HepG2 (cell line): ENCODE results near the gene ECPAS. TPM values are rescaled to one million over a fixed set of nuclear protein-coding genes. Genes with fewer than 3 reads are reported as not detected.

Source experiments
- CBFB ChIP-seq: sonication (generic); formaldehyde crosslinking; IDR thresholded peaks from 2 replicates; pipeline ENCODE4 v1.4.0; 2020; ENCODE audit warnings: missing genetic modification reagents
- CBX5 ChIP-seq: sonication (generic); formaldehyde crosslinking; IDR thresholded peaks from 2 replicates; pipeline ENCODE4 v1.4.0; 2020; ENCODE audit warnings: missing genetic modification reagents, borderline replicate concordance
- ELK4 ChIP-seq: sonication (generic); formaldehyde crosslinking; IDR thresholded peaks from 2 replicates; pipeline ENCODE4 v1.9.0; 2021; ENCODE audit warnings: missing genetic modification reagents, borderline replicate concordance
- HBP1 ChIP-seq: IDR thresholded peaks from 2 replicates; pipeline ENCODE4 v1.6.1; 2016; ENCODE audit warnings: low read depth, control low read depth
- JARID2 ChIP-seq: sonication (generic); formaldehyde crosslinking; IDR thresholded peaks from 2 replicates; pipeline ENCODE4 v1.8.1; 2023; ENCODE audit warnings: missing genetic modification reagents, inconsistent platforms; ENCODE audit not compliant: insufficient replicate concordance
- KAT8 ChIP-seq: IDR thresholded peaks from 2 replicates; pipeline ENCODE4 v1.6.1; 2016; ENCODE audit warnings: missing genetic modification reagents, missing compliant biosample characterization
- MED8 ChIP-seq: sonication (generic); formaldehyde crosslinking; IDR thresholded peaks from 2 replicates; pipeline ENCODE4 v1.8.1; 2023; ENCODE audit warnings: mild to moderate bottlenecking, missing genetic modification reagents; ENCODE audit not compliant: insufficient replicate concordance
- NCOR1 ChIP-seq: fragments of 200-600 bp; sonication (generic); IDR thresholded peaks from 2 replicates; pipeline ENCODE4 v1.7.0; 2017; ENCODE audit warnings: antibody characterized with exemption, low read length, borderline replicate concordance
- NRL ChIP-seq: sonication (generic); formaldehyde crosslinking; IDR thresholded peaks from 2 replicates; pipeline ENCODE4 v1.5.0; 2020; ENCODE audit warnings: missing genetic modification reagents, mild to moderate bottlenecking, moderate library complexity, borderline replicate concordance
- PCBP1 ChIP-seq: fragments of 200-400 bp; formaldehyde crosslinking; IDR thresholded peaks from 2 replicates; pipeline ENCODE4 v1.6.1; 2017; ENCODE audit warnings: mild to moderate bottlenecking, low read depth, low read length, borderline replicate concordance
- RCOR2 ChIP-seq: IDR thresholded peaks from 2 replicates; pipeline ENCODE4 v1.6.1; 2016; ENCODE audit warnings: missing biosample characterization, missing genetic modification reagents
- RFX3 ChIP-seq: IDR thresholded peaks from 2 replicates; pipeline ENCODE4 v1.6.1; 2016; ENCODE audit warnings: missing biosample characterization, missing genetic modification reagents
- SAP130 ChIP-seq: IDR thresholded peaks from 2 replicates; pipeline ENCODE4 v1.6.1; 2016; ENCODE audit warnings: low read depth
- TAF15 ChIP-seq: fragments of 200-400 bp; formaldehyde crosslinking; IDR thresholded peaks from one replicate; pipeline ENCODE4 v1.6.1; 2018; ENCODE audit warnings: mild to moderate bottlenecking, low read depth, low read length; ENCODE audit not compliant: poor library complexity, severe bottlenecking
- TBL1XR1 ChIP-seq: fragments of 150-350 bp; IDR thresholded peaks from 2 replicates; pipeline ENCODE4 v1.6.1; 2014; ENCODE audit warnings: borderline replicate concordance, low read length; ENCODE audit not compliant: partially characterized antibody
- ZBTB1 ChIP-seq: sonication (generic); formaldehyde crosslinking; IDR thresholded peaks from 2 replicates; pipeline ENCODE4 v1.4.0; 2020; ENCODE audit warnings: missing genetic modification reagents, borderline replicate concordance
- ZFP62 ChIP-seq: sonication (generic); formaldehyde crosslinking; IDR thresholded peaks from 2 replicates; pipeline ENCODE4 v1.4.0; 2020; ENCODE audit warnings: missing genetic modification reagents
- ZMYM4 ChIP-seq: sonication (generic); formaldehyde crosslinking; IDR thresholded peaks from 2 replicates; pipeline ENCODE4 v1.8.1; 2023; ENCODE audit warnings: mild to moderate bottlenecking, missing genetic modification reagents
- ZNF230 ChIP-seq: sonication (generic); formaldehyde crosslinking; IDR thresholded peaks from 2 replicates; pipeline ENCODE4 v1.4.0; 2020; ENCODE audit warnings: mild to moderate bottlenecking, missing genetic modification reagents
- ZNF34 ChIP-seq: sonication (generic); formaldehyde crosslinking; IDR thresholded peaks from 2 replicates; pipeline ENCODE4 v1.4.0; 2020; ENCODE audit warnings: mild to moderate bottlenecking, missing genetic modification reagents, borderline replicate concordance
- ZNF563 ChIP-seq: sonication (generic); formaldehyde crosslinking; IDR thresholded peaks from 2 replicates; pipeline ENCODE4 v1.8.0; 2022; ENCODE audit warnings: mild to moderate bottlenecking, moderate library complexity, missing genetic modification reagents
- ZNF572 ChIP-seq: sonication (generic); formaldehyde crosslinking; IDR thresholded peaks from 2 replicates; pipeline ENCODE4 v1.5.1; 2020; ENCODE audit warnings: mild to moderate bottlenecking, missing genetic modification reagents
- ZNF775 ChIP-seq: sonication (generic); formaldehyde crosslinking; IDR thresholded peaks from 2 replicates; pipeline ENCODE4 v1.4.0; 2020; ENCODE audit warnings: missing genetic modification reagents, mild to moderate bottlenecking, moderate library complexity, borderline replicate concordance
- ZNF879 ChIP-seq: sonication (generic); formaldehyde crosslinking; IDR thresholded peaks from 2 replicates; pipeline ENCODE4 v1.8.1; 2023; ENCODE audit warnings: missing genetic modification reagents
- ZSCAN22 ChIP-seq: sonication (generic); formaldehyde crosslinking; IDR thresholded peaks from 2 replicates; pipeline ENCODE4 v1.4.0; 2020; ENCODE audit warnings: mild to moderate bottlenecking, missing genetic modification reagents
- ZZZ3 ChIP-seq: sonication (generic); formaldehyde crosslinking; IDR thresholded peaks from 2 replicates; pipeline ENCODE4 v1.4.0; 2020; ENCODE audit warnings: missing genetic modification reagents, mild to moderate bottlenecking, borderline replicate concordance
- polyA plus RNA-seq, 8 experiments: library from polyadenylated mRNA; depleted of rRNA in 3 of 8; stranded (reverse) in 7 of 8; unstranded in 1 of 8; fragments of >200 nt; fragmentation: Illumina TruSeq in 4 of 8; extraction: Trizol in 4 of 8; gene quantifications; 2 replicates each; pipeline versions ENCODE4 v1.2.1 to v1.2.3, GENCODE V29; 2011 to 2016; ENCODE audit warnings: low read depth in 4 of 8, missing spikeins in 1 of 8, mixed read lengths in 1 of 8; ENCODE audit not compliant: insufficient read depth in 1 of 8
- total RNA-seq, 5 experiments: library from RNA; depleted of rRNA; stranded (reverse); fragments of >200 nt; fragmentation: Illumina TruSeq; extraction: Trizol; gene quantifications; 2 replicates each; pipeline ENCODE4 v1.2.3, GENCODE V29; 2016; ENCODE audit warnings: low read depth in 1 of 5
- TF ChIP-seq, protein P1 (sequence below): sonication (generic); formaldehyde crosslinking; IDR thresholded peaks from 2 replicates; pipeline ENCODE4 v1.5.0; 2020; ENCODE audit warnings: missing genetic modification reagents

ECPAS gene
- total and polyA plus RNA-seq, 2 of the 13 experiments (the other 11 are each of a cell fraction or from before 2014, with no cell fraction given) = 35.3 to 58.0 TPM

- TF ChIP-seq NCOR1 (0 out of 2 replicates have a peak, but pooled peaks have one; percentile 29), CBX5 (CRISPR knock-in tag) (no peak), ZNF34 (no peak), ZNF572 (CRISPR knock-in tag) (no peak), ZBTB1 (no peak), ZNF775 (CRISPR knock-in tag) (no peak), PCBP1 (no peak), ZNF563 (CRISPR knock-in tag) (peak; percentile 60), ZNF230 (CRISPR knock-in tag) (no peak), ZMYM4 (CRISPR knock-in tag) (no peak), ELK4 (CRISPR knock-in tag) (no peak), TBL1XR1 (no peak), ZNF879 (CRISPR knock-in tag) (no peak), MED8 (CRISPR knock-in tag) (no peak), ZZZ3 (CRISPR knock-in tag) (no peak), TAF15 (no peak), JARID2 (CRISPR knock-in tag) (no peak), CBFB (0 out of 2 replicates have a peak, but pooled peaks have one; percentile 31), NRL (CRISPR knock-in tag) (0 out of 2 replicates have a peak, but pooled peaks have one; percentile 45), ZSCAN22 (CRISPR knock-in tag) (no peak), HBP1 (CRISPR knock-in tag) (peak; percentile 52), SAP130 (CRISPR knock-in tag) (peak; percentile 49), KAT8 (peak; percentile 34; the same call in 1 of the 2 replicates), RFX3 (no peak), ZFP62 (CRISPR knock-in tag) (no peak), RCOR2 (CRISPR knock-in tag) (no peak)
- TF ChIP-seq, protein P1, sequence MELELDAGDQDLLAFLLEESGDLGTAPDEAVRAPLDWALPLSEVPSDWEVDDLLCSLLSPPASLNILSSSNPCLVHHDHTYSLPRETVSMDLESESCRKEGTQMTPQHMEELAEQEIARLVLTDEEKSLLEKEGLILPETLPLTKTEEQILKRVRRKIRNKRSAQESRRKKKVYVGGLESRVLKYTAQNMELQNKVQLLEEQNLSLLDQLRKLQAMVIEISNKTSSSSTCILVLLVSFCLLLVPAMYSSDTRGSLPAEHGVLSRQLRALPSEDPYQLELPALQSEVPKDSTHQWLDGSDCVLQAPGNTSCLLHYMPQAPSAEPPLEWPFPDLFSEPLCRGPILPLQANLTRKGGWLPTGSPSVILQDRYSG (CRISPR knock-in tag) = no peak
These were observed 1.3 kb downstream of the ECPAS start (continued) for GRCh38 chr9:111482694-111483438.
